Inflammatory macrophage treated with lipopolysaccharide for 4 hours (primary cell): ENCODE results near the gene CDH4.

Experiments used
- DNase-seq: peaks from one replicate; pipeline ENCODE4 v3.0.0-alpha.2; 2020

Gene CDH4

GRCh38 chr20:61524951-61525666, 273.0 kb downstream of the CDH4 start:
- no peak for DNase-seq

GRCh38 chr20:61525781-61526431, 273.8 kb downstream of the CDH4 start:
- DNase-seq, result no peak

- no peak for DNase-seq
Observed at GRCh38 chr20:61526907-61527306, 274.8 kb downstream of the CDH4 start.

GRCh38 chr20:61527626-61528025, 275.6 kb downstream of the CDH4 start:
- no peak for DNase-seq

- no peak for DNase-seq
Observed at GRCh38 chr20:61528591-61528990, 276.5 kb downstream of the CDH4 start.

- no peak for DNase-seq
Observed at GRCh38 chr20:61529354-61529753, 277.3 kb downstream of the CDH4 start.

- no peak for DNase-seq
Observed at GRCh38 chr20:61531553-61532345, 279.7 kb downstream of the CDH4 start.

- DNase-seq, result no peak
Observed at GRCh38 chr20:61532736-61533135, 280.7 kb downstream of the CDH4 start.

- DNase-seq, result no peak
Observed at GRCh38 chr20:61533231-61533631, 281.2 kb downstream of the CDH4 start.

GRCh38 chr20:61534346-61534745, 282.3 kb downstream of the CDH4 start:
- DNase-seq, result no peak

GRCh38 chr20:61535091-61535490, 283.0 kb downstream of the CDH4 start:
- DNase-seq, result no peak

GRCh38 chr20:61535536-61535935, 283.5 kb downstream of the CDH4 start:
- DNase-seq, result no peak

GRCh38 chr20:61535956-61536355, 283.9 kb downstream of the CDH4 start:
- DNase-seq, result no peak

GRCh38 chr20:61536671-61537070, 284.6 kb downstream of the CDH4 start:
- no peak for DNase-seq

- DNase-seq, result no peak
Observed at GRCh38 chr20:61537239-61538182, 285.4 kb downstream of the CDH4 start.

GRCh38 chr20:61538183-61538942, 286.3 kb downstream of the CDH4 start:
- DNase-seq, result no peak

GRCh38 chr20:61538943-61539265, 286.8 kb downstream of the CDH4 start:
- DNase-seq, result no peak

- no peak for DNase-seq
Observed at GRCh38 chr20:61539706-61540360, 287.8 kb downstream of the CDH4 start.

GRCh38 chr20:61541537-61541936, 289.5 kb downstream of the CDH4 start:
- no peak for DNase-seq

- DNase-seq, result no peak
Observed at GRCh38 chr20:61543086-61543485, 291.0 kb downstream of the CDH4 start.

GRCh38 chr20:61543931-61544745, 292.1 kb downstream of the CDH4 start:
- DNase-seq, result no peak
